HUES48 (cell line): Measurements from ENCODE around the gene ZNF195.
"Not testable (repeated sequence)": the region's sequence is repeated elsewhere in the genome, so short reads cannot be mapped to it uniquely, and the experiment has no call there.

Experiments used
- H3K27ac ChIP-seq: one replicate; pipeline ENCODE4 v1.7.0; 2013; ENCODE audit warnings: low read depth, low read length, inconsistent platforms
- H3K27me3 ChIP-seq: 2 replicates; pipeline ENCODE4 v1.6.1; 2013; ENCODE audit warnings: mild to moderate bottlenecking, low read length; ENCODE audit not compliant: control insufficient read depth, insufficient read depth
- H3K36me3 ChIP-seq: 2 replicates; pipeline ENCODE4 v1.6.1; 2013; ENCODE audit warnings: low read length; ENCODE audit not compliant: control insufficient read depth, insufficient read depth
- H3K4me1 ChIP-seq: 2 replicates; pipeline ENCODE4 v1.6.1; 2013; ENCODE audit warnings: mild to moderate bottlenecking, low read length; ENCODE audit not compliant: control insufficient read depth, insufficient read depth
- H3K4me3 ChIP-seq: 2 replicates; pipeline ENCODE4 v1.5.1; 2013; ENCODE audit warnings: mild to moderate bottlenecking, low read depth, low read length
- H3K9ac ChIP-seq: 2 replicates; pipeline ENCODE4 v1.6.1; 2013; ENCODE audit warnings: mild to moderate bottlenecking, low read depth, low read length, moderate library complexity
- H3K9me3 ChIP-seq: 2 replicates; pipeline ENCODE4 v1.6.1; 2013; ENCODE audit warnings: low read length; ENCODE audit not compliant: control insufficient read depth, insufficient read depth

The ZNF195 gene

DNA sequence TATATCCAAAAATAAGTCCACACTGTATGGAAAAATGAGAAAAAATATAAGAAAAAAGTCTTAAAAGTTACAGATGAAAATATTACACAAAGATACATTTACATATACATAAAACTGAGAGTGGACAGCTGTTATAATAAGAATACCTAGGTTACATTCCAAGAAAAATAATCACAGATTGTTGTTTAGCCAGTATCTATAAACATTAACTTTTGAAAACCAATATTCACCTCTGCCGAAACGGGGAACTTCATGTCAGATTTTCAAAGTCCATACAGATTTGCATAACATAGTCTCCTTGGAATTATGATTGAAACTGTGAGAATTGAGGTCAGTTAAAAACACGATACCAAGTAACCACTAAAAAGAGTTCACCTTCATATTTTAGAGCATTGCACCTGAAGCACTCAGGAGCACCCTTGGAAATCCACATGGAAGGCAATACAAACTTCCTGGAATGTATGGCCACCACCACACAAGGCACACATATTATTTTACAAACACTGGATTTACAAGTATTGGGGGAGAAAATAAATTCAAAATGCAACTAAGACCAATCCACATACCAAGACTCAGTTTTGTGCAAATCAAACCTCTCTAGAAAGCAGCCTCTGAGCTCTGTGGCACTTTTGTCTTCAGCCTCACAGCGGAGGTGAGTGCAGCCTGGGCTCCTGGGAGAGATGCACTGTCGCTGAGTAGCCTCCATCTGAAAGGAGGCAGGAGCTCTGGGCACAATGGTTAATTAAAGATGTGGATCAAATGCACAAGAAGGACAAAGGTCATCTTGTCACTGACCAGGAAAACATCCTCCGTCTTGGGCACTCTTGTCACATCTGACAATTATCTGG is 34.4 kb downstream of the ZNF195 start:
- H3K27me3 ChIP-seq = no peaks in the 10 kb centered on the region
- H3K4me3 ChIP-seq = no peak overlapping the region
- H3K9me3 ChIP-seq = 0 out of 2 replicates have a peak, but pooled peaks cover 5% of the 10 kb centered on the region
- no peaks in the 10 kb centered on the region for H3K36me3 ChIP-seq
- H3K27ac ChIP-seq = no peak overlapping the region
- no peak overlapping the region for H3K9ac ChIP-seq
- no peaks in the 10 kb centered on the region; the same call in 1 of the 2 replicates for H3K4me1 ChIP-seq

DNA sequence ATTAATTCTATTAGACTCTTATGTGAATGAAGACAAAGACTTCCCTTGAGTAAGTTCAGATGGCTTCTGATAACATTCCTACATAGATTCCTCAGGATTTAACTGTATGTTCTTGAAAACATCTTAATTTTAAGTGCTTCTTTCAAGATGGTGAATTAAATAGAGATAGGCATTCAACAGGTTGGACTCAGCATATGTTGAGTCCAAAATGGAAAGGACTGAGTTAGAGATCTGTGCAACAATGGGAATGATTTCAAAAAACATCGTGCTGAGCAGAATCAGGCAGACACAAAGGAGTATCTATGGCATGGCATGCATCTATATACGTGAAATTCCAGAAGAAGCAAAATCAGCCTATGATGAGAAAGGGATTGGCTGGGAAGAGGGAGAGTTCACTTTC is 36.2 kb downstream of the ZNF195 start:
- H3K27ac ChIP-seq = no peak overlapping the region
- H3K4me1 ChIP-seq = no peaks in the 10 kb centered on the region; the same call in 1 of the 2 replicates
- H3K9ac ChIP-seq = no peak overlapping the region
- no peaks in the 10 kb centered on the region for H3K36me3 ChIP-seq
- 0 out of 2 replicates have a peak, but pooled peaks cover 5% of the 10 kb centered on the region for H3K9me3 ChIP-seq
- no peaks in the 10 kb centered on the region for H3K27me3 ChIP-seq
- no peak overlapping the region for H3K4me3 ChIP-seq

DNA sequence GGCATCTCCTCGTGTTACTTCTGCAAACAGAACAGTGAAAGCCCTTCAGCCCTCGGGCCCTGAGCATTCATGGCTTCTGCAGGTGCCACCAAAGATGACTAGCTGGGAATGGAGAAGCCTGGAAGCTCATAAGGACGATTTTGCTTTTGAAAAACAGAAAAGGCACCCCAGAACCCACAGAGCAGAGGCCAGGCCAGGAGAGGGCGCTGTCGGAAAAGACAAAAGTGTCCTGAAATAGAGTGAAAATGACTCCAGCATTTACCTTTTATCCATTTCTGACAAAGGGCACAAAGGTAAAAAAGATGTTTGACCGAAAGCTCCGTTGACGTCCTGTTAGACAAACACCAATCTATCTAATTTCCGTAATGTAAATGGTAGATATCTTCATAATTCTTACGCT is 37.6 kb downstream of the ZNF195 start:
- Histone ChIP-seq H3K9me3 (no peaks in the 10 kb centered on the region), H3K27ac (no peak overlapping the region), H3K27me3 (no peaks in the 10 kb centered on the region), H3K9ac (no peak overlapping the region), H3K4me1 (no peaks in the 10 kb centered on the region; the same call in 1 of the 2 replicates), H3K4me3 (no peak overlapping the region), H3K36me3 (no peaks in the 10 kb centered on the region)

DNA sequence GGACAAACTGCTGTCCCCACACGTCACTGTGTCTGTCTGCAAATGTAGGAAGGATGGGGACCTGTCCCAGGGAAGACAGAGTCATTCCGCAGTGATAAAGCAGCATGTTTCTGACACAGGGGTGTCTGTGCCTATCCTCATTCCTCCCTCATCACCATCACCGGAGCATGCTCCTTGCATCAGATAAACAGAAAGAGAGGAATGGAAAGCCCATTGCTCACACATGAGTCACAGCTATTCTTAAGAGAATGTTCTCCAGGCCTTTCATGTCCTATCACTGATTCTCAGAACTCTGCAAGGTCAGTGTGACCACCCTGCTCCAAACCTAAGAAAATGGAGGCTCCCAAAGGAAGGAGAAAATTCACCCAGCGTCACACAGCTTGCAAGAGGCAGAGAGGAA is 38.9 kb downstream of the ZNF195 start:
- Histone ChIP-seq H3K4me3 (no peak overlapping the region), H3K9ac (no peak overlapping the region), H3K36me3 (no peaks in the 10 kb centered on the region), H3K27ac (no peak overlapping the region), H3K4me1 (no peaks in the 10 kb centered on the region), H3K27me3 (no peaks in the 10 kb centered on the region), H3K9me3 (no peaks in the 10 kb centered on the region)

DNA sequence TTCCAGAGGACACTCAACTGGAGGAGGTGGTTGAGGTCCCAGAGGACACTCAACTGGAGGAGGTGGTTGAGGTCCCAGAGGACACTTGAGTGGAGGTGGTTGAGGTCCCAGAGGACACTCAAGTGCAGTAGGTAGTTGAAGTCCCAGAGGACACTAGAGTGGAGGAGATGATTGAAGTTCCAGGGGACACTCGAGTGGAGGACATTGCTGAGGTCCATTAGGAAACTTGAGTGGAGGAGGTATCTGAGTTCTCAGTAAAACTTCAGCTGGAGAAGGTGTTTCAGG is 39.7 kb downstream of the ZNF195 start:
- Histone ChIP-seq H3K4me3 (no peak overlapping the region), H3K9ac (no peak overlapping the region), H3K27me3 (no peaks in the 10 kb centered on the region), H3K9me3 (no peaks in the 10 kb centered on the region), H3K36me3 (no peaks in the 10 kb centered on the region), H3K27ac (no peak overlapping the region), H3K4me1 (no peaks in the 10 kb centered on the region)

DNA sequence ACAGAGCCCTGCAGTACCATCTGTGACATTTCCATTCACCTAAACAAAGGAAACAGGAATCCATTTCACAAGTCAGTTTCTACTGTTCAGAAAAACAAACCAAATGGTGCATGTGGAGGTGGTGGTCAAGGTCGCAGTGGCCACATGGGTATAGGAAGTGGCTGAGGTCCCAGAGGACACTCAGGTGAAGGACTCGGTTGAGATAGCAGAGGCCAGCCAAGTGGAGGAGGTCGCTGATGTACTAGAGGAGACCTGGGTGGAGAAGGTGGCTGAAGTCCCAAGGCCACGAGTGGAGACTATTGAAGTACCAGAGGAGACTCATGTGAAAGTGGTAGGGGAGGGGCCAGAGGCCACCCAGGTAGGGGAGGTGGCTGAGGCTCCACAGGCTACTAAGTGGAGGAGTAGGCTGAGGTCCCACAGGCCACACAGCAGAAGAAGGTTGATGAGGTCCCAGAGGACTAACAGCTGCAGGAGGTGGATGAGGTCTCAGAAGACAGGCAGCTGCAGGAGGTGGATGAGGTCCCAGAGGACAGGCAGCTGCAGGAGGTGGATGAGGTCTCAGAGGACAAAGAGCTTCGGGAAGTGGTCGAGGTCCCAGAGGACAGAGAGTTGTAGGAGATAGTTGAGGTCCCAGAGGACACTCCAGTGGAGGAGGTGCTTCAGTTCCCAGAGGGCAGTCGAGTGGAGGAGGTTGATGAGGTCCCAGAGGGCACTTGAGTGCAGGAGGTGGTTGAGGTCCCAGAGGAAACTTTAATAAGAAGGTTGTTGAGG is 40.2 kb downstream of the ZNF195 start:
- no peaks in the 10 kb centered on the region for H3K36me3 ChIP-seq
- H3K9me3 ChIP-seq = no peaks in the 10 kb centered on the region
- no peaks in the 10 kb centered on the region for H3K27me3 ChIP-seq
- H3K9ac ChIP-seq = no peak overlapping the region
- no peak overlapping the region for H3K4me3 ChIP-seq
- H3K27ac ChIP-seq = no peak overlapping the region
- no peaks in the 10 kb centered on the region for H3K4me1 ChIP-seq

DNA sequence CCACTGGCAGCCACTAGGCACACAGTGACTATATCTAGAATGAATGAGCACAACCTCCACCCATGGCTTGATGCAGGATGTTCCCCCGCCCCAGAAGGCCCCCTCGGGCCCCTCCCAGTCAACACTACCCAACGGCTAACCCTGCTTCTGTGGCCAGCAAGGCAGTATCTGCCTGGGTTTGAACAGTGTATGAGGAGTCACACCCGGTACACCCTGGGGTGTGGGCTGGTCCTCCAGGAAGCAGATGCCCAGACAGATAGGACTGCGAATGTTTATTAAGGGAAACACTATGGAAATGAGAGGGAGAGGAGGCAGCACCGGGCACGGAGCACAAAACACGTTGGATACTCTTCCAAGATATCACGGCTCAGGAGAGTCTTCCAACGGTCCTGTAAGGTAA is 42.5 kb downstream of the ZNF195 start:
- not testable (repeated sequence) for H3K27me3 ChIP-seq, H3K36me3 ChIP-seq, H3K27ac ChIP-seq, H3K4me3 ChIP-seq, H3K9me3 ChIP-seq, H3K4me1 ChIP-seq, H3K9ac ChIP-seq

DNA sequence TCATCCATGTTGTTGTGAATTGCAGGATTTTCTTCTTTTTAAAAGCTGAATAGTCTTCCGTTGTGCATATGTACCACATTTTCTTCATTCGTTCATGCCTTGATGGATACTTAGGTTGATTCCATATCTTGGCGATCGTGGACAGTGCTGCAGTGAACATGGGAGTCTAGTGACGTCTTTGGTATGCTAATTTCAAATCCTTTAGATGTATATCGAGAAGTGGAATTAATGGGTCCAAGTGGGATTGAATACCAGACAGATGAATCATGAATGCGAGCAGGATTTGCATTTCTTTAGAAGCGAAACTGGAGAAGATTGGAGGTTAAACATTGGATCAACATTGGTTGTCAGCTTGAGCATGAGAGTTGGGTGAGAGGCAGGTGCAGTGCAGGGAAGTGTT is 45.8 kb downstream of the ZNF195 start:
- H3K9me3 ChIP-seq, H3K27me3 ChIP-seq, H3K36me3 ChIP-seq, H3K4me1 ChIP-seq, H3K4me3 ChIP-seq, H3K9ac ChIP-seq, H3K27ac ChIP-seq: not testable (repeated sequence)

DNA sequence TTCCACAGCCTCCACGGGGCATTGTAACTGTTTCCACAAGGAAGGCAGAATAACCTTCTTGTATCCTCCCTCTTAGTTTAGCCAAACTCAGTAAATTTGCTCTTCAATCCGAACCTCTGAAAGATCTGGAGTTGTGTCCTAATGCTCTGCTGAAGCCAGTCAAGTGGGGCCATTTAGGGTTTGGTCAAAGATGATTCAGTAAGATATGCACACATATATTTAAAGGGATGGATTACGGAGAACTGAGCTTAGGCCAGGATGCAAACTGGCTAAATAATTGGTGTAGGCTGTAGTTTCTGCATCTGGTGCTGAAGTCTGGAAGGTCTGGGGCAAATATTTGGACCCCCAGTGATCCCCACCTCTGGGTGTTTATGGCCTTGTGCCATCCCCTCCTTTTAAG is 47.9 kb downstream of the ZNF195 start:
- not testable (repeated sequence) for H3K36me3 ChIP-seq, H3K4me1 ChIP-seq, H3K9ac ChIP-seq, H3K27me3 ChIP-seq, H3K4me3 ChIP-seq, H3K9me3 ChIP-seq, H3K27ac ChIP-seq

DNA sequence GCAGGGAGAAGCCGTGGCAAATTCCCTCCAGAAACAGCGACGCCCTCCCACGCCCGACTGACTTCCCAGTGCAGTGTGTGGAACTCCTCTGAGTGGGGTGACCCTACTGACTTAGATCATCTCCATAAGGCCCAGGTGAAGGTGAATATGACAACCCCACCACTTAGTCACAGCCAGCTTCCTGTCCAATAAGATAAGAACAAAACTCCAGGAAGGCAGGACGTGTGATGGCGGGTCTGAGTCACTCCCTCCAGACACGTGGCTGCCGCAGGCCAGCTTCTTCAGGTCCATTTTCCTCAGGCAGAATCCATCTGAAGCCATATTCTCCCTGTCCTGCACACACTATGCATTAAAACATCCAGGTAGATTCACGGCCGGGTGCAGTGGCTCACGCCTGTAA is 48.9 kb downstream of the ZNF195 start:
- H3K9ac ChIP-seq, H3K36me3 ChIP-seq, H3K27ac ChIP-seq, H3K4me3 ChIP-seq, H3K4me1 ChIP-seq, H3K9me3 ChIP-seq, H3K27me3 ChIP-seq: not testable (repeated sequence)

DNA sequence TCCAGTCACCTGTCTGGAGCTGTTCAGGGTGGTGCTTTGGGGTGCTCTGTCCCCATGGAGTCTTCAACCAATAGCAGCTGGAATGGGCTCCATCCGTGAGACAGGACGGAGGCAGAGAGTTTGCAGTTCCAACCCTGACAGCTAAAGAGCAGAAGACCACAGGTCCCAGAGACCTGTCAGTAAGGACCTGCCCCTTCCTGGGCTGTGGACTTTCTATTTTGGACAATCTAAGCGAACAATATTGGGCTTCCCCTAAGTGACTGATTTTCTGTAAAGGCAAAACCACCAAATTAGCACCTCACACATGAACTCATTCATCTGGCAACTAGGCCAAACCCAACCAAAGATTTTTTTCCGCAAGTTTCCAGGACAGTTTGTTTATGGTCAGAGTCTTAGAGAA is 50.4 kb downstream of the ZNF195 start:
- H3K9me3 ChIP-seq, H3K4me3 ChIP-seq, H3K27ac ChIP-seq, H3K27me3 ChIP-seq, H3K9ac ChIP-seq, H3K36me3 ChIP-seq, H3K4me1 ChIP-seq: not testable (repeated sequence)
